GM19397 (cell line): ENCODE results near the gene CAMKMT.
A peak's percentile ranks its signal among the peaks of the same experiment; 100 is the strongest.

Source experiments
- ATAC-seq: cut with Tn5 transposase; IDR thresholded peaks from one replicate; pipeline ENCODE4 v1.9.1; 2021; ENCODE audit warnings: mild to moderate bottlenecking, moderate library complexity; ENCODE audit not compliant: unreplicated experiment

Gene CAMKMT

DNA sequence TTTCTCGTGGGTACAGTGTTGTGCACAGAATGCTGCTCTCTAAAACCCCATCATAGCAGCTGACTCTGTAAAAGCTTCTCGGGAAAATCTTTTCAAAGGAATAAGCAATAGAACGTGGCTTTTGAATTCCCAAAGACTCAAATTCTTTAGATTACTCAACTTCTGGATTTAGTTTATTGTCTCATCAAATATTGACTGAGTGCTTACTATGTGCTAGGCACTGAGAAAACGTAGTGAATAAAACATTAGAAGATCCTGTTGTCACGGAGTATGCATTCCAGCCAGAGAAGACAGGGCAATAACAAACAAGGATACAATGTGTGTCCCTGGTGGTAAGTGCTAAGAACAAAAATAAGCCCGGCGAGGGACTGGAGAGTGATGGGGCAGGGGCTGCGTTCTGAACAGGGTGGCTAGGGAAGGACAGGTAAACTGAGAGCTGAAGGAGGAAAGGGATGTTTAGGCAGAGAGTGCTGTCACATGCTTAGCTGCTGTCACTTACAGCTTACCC is 401.6 kb downstream of the CAMKMT start:
- ATAC-seq = no peak

DNA sequence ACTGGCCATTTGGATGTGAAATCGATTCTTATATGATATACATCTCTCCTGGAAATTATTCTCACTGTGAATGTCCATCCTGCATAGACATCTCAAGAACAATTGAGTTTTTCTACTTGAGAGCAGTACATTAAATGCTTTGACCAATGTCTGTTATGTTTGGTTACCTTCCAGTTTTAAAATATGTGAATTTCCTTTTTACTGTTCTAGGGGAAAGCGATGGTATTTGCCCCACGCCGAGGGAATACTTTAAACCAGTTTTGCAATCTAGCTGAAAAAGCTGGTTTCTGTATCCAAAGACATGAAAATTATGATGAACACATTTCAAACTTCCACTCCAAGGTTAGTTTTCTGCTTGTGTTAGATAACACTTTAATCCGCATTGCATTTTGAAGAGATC is 404.5 kb downstream of the CAMKMT start:
- ATAC-seq = no peak

DNA sequence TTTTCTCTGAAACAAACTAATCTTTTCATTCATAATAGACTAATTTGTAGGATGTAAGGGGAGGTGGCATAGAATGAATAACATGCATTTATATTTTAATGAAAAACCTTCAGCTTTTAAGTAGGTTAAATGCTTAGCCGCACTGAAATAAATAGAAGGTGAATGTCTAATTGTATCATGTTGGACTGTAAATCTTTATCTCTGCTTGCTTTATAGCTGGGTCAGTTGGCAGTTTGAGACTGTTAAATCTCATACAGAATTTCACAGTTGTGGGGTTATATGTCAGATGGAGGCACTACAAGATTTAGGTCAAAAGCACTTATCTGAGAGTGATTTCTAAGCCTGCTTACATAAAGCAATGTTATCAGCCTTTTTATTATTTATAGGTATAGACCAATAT is 405.0 kb downstream of the CAMKMT start:
- ATAC-seq = no peak

DNA sequence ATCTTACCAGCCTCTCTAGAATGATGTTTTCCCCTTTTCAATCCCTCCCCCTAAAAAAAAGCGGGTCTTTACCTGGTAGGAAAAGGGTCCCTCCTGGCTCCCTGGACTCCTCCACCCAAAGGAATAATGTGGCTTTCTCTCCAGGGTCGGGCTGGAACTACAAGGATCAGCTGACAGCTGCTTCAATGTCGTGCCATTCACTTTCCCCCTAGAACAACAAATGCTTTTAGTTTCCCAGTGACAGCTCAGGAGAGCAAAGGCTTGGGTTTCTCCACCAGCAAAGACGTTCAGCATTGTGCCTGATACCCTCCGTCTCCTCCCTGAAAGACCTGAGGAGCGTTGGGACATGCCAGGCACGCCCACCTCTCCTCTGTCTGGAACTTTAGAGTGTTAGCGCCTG is 405.9 kb downstream of the CAMKMT start:
- ATAC-seq = no peak

DNA sequence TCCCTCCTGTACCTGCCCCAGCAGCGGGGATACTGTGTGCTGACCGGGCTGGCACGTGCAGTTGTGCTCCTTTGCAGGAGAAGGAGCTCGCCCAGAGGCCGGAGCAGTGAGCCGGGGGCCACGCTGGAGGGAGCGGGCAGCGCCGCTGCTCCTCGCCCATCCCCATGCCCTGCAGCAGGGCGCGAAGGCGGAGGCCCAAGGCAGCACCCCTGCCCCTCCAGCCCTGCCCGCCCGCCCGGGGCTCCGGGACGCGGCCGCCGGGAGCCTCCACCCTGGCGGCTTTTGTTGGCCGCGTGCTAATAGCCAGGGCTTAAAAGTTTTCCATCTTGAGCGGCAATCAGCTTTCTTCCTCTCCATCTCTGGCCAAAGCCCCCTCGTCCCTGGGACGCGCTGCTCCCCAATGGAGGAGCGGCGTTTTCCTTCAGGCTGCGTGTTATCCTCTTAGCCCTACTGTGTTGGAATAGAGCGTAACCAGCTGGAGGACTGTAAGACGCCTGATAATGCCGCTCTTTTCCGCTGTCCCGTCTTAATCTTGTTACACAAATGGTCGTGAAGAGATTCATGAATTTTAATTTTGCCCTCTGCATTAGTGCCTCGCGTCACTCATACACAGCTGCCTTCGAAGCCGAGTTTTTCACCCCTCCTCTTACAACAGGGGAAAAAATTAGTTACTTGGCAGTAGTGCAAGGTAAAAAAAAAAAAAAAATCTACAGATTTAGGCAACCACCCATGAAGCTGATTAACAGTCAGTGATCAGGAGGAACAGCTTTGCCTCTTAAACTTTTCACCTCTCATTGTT is 406.9 kb downstream of the CAMKMT start:
- ATAC-seq = no peak

DNA sequence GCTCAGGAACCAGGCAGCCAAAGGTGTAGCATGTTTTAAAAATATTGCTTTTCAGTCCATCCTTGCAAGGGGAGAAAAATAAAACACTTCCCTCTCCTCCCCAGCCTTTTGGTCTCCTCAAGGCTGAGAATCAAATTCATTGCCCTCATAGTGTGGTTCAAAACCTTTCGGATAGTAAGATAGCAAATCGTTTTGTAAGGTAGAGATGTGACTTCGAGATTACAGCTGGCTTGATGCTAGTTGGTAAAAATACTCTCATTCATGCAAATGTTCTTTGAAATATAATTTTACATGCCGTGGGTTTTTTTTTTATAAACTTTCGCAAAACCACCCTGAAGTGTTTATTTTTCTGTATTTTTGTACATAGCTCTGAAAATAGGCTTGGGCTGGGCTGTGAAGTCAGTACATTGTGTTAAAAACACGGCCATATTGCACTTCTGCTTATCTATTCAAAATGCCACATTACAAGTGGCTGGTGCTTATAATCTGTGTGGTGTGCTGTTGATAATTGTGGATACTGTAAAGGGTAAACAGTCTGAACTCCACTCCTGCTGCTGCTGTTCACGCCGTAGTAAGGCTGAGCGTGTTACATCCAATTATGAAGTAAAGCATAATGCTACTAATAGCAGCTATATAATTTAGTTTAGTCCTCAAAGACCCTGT is 407.7 kb downstream of the CAMKMT start:
- no peak for ATAC-seq

DNA sequence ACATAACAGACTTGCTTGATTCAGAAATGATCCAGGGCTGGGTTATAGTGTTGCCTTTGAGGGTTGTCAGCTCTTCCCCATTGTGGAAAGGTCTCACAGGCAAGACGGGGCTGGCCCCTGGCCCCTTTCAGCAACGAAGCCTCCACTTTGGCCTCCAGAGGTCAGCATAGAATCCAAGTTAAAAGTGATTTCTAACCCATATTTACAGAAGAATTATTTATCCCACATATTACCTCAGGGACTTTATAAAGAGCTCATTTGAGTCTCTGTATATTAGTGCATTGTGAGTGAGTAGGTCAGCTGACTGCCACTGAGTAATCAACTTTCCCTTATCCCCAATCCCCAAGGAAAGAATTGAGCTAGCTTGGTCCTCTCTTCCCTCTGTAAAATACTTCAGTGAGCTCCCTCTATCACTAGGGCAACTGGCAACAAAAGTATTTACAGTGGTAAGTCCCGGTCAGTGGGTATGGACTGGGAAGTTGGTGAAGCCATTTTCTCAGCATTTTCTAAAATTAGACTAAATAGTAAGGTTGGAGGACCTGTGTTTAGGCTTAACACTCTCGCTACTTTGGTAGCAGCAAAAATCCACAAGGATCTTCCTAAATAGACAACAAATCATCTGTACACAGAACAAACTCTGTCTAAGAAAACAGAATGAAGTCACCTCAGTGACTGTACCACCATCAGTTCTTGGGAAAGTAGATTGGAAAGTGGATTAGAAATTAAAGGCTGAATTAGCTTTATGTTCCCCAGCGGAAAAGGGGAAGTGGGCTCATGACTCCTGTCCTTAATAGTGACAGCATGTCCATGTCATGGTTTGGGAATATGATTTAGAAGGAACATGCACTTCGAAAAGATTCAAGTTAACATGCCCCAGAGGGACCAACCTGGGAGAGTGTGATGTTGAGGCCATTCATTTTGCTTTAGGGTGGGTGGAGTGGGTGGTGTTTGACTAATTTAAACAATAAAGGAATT is 408.8 kb downstream of the CAMKMT start:
- no peak for ATAC-seq

DNA sequence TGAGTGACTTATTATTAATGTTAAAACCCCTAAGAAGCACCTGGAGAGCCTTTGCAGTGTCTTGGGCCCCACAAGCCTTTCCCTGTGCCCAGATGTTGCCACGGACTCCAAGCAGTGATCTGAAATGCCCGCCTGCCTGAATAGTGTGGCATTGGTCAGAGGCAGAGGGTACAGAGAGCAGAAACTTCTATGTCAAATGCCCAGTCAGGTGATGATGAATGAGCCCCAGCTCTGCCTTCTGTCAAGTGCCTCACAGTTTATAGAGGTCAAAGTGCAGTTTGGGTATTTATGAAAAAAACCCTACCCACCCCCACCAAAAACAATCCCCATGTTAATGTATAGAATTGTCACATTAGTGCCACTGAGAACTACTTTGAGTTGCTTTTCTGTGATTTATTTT is 409.8 kb downstream of the CAMKMT start:
- ATAC-seq = no peak

DNA sequence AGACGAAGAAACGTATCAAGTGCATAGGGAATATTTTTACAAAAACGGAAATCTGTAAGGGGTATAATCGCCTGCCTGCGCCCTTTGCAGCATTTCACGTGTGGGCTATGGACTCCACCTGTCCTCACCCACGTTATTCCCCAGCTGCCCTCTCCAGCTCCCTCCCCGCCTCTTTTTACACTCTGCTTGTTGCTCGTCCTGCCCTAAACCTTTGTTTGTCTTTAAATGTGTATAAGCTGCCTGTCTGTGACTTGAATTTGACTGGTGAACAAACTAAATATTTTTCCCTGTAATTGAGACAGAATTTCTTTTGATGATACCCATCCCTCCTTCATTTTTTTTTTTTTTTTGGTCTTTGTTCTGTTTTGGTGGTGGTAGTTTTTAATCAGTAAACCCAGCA is 410.4 kb downstream of the CAMKMT start:
- ATAC-seq = no peak

DNA sequence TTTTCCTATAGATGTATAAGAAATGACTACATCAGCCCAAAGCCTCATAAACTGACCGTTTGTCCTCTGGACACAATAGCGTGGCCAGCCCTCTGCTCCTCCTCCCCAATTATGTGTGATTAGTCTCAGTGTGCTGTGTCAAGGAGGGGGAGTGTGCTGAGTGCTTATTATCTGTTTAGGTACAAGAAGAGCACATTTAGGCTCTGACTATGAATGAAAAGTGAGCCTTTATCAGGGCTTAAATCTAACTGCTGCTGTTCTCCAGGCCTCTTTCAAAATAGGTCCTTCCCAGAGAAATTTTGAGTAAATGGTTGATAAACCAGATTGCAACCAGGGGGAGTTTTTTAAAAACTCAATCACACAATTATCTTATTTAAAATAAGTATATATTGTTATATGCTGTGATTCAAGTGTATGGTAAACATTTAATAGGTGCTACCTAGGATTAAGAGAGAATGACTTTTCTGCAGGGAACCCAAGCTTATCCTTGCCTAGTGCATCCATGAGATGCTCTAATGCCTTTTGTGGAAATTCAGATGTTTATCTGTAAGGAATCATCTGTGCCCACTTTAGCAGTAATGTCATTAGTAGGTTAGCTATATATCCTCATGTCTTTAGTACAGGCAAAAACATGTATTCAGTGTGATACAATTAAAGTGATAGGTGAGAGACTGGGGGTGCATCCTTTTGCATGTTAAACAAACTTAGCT is 411.1 kb downstream of the CAMKMT start:
- no peak for ATAC-seq

DNA sequence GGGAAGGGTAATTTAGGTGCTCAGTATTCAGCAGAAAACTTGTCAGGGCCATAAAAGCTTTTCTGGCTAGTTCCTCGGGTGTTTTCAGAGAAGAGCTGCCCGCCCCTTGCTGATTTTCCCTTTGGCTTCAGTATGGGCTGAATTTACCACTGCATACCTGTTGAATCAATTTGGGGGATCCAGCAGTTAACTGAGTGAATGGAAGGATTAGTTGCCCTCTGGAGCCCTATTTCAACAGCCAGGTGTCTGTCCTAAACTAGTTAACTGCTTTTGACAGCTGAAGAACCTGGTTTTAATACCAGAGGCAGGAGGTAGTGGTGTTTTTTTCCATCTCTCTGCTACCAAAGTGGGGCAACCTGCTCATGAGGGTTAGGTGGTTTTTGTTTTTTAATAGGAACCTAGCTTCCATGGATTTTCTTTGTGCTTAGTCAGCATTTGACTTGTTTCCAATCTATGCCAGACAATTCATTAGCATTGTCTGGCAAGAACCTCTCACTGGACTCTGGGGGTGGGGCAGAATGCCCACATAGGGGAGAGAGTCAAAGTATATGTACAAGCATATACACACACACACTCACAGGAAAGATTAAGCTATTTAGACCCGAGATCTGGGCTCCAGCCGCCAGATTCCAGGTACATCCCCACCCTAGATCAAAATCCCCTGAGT is 413.2 kb downstream of the CAMKMT start:
- no peak for ATAC-seq

DNA sequence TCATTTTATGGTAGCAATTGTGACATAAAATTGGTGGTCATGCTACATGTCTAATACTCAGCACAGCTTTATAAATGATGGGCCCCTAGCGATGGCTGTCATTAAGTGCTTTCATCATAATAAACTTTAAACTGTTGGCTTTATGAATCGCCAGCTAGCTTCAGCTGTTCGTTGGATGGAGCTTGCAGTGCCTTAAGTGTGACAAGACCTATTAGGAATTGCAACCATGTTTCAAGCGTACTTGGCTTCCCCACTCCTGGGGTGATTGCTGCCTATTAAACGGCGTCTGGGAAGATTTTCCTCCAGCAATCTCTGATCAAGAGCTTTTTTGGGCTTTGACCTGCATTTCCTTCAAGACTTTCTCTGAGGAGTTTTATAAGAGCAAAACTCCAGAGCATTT is 415.3 kb downstream of the CAMKMT start:
- ATAC-seq = no peak

DNA sequence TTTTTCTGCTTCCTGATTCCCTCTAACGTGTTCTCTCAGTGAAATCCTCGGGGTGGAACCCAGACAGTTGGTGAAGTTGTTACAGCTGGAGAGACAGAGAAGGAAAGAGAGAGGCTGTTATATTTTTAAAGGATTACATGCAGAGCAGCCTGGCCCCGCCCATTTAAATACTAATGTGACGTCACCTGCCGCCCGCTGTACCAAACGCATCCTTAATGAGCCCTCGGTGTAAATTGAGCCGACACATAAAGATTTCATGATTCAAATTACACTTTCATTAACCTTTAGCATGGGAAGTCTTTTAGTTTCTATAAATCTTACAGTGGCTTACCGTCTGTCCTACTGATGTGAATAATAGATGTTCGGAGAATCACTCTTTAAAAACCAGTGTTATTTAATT is 415.8 kb downstream of the CAMKMT start:
- no peak for ATAC-seq

DNA sequence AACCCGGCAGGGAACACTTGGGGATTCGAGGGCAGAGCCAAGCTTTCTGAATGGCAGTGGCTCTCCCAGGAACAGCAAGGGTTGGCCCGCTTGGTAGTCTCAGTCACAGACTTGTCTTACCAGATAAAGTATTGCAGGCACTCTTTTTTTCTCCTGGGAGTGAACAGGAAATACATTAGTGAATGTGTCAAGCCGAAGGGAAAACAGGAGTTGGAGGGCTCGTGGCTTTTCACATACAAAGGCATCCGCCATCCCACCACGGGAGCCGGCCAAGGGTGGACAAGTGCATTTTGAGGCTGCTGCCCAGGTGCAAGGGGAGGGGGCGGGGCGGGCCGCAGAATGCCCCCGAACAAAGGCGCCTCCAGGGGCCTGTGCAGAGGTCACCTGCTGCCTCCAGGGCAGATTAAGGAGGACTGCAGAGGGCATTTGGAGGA is 416.5 kb downstream of the CAMKMT start:
- peak; percentile 44 for ATAC-seq

DNA sequence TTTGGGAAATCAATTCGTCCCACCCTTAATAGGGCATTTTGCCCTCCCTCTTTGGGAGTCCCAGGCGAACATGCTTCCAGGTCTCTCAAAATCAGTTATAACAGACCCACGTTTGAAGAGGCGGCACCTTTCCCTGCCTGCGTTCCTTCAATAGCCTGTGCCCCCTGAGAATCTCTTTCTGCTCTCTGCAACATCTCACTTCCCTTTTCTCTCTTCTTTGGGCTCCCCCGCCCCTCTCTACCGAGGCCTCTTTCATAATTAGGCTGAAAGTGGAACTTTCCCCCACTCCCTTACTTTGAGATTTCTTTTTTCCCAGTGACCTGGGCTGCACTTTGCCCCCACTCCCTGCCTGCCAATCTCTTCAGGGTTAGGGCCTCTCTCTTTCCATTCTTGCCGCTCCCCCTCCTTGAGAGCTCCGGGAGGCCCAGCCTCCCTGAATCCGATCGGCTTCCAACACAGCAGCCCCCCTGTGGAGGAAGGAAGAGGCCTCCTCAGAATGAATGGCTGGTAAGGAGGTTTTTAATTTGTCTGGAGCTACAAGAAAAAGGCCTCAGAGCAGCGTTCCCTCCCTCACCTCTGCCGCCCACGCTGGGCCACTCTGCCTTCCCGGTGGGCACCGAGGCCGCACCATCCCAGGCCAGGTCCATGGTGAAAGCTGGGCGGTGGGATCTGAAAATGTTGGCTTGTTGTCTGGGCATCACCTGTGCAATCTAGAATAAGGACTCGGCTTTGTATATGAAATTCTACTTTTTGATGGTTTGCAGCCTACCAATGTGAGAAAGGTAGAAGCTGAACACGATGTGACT is 417.1 kb downstream of the CAMKMT start:
- ATAC-seq = peak; percentile 91

DNA sequence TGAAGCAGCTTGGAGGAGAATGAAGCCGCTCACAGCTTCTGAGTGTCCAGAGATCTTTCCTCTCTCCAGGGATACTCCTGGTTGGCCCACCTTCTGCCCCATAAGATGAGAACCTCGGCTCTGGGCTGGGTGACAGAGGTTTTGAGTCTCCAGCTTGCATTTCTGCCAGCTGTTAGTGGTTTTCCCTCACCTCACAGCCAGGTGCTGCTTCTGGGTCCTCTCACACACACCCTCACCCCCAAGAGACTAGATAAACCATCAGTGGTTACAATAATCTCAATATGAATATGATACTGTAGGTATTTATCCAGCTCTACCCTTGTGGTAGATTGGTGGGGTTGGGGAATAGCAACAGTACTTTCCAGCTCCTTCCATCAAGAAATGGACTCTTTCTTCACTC is 418.0 kb downstream of the CAMKMT start:
- ATAC-seq = no peak

DNA sequence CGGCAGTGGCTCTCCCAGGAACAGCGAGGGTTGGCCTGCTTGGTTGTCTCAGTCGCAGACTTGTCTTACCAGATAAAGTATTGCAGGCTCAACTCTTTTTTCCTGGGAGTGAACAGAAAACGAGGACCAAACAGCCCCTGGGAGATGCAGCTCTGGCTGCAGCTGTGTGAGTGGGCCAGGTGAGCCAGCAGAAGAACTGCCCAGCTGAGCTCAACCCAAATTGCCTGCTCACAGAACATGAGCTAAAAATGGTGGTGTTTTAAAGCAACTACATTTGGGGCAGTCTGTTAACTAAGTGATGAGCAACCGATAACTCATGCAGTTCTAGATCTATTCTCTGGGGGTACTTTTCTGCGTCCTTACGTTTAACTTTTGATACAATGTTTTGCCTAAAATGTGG is 418.7 kb downstream of the CAMKMT start:
- no peak for ATAC-seq

DNA sequence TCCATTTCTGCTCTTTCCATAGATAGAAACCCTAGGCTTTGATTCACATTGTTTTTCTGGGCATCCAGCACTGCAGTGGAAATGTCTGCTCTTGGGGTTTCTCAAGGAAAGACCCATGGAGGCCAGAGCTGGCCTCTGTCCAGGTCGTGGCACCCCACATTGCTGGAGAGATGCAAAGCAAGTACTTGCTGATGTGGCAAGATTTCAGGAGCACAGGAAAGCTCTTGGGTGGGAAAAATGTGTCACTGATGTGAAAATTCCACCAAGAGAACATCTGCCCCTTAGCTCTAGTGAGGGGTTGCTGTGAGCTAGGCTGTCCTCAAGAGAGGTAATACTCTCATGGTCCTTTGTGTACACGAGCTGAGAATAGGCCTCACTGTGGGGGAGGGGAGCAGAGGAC is 423.7 kb downstream of the CAMKMT start:
- ATAC-seq = no peak
